NCI-H2196 treated with DMSO at 0.1 percent for 48 hours (cell line): ENCODE data around the gene NFE2L3.
"Not testable (repeated sequence)": the region's sequence is repeated elsewhere in the genome, so short reads cannot be mapped to it uniquely, and the experiment has no call there.

Experiments
- DNase-seq: peaks from one replicate; lab custom pipeline; 2025; ENCODE audit not compliant: unreplicated experiment; lab: John Stamatoyannopoulos, UW

NFE2L3 gene

DNA sequence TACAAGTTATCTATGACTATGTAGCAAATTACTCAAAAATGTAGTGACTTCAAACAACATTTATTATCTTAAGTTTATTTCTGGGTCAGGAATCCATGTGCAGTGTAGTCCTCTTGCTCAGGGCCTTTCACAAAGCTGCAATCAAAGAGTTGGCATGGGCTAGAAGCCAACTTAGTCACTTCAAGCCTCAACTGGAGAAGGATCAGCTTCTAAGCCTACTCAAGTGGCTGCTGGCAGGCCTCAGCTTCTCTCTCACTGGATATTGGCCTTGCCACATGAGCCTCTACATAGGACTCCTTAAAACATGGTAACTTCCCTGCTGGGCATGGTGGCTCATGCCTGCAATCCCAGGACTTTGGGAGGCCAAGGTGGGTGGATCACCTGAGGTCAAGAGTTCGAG lies 5.0 kb upstream of the NFE2L3 start:
- peak; percentile 15 for DNase-seq

DNA sequence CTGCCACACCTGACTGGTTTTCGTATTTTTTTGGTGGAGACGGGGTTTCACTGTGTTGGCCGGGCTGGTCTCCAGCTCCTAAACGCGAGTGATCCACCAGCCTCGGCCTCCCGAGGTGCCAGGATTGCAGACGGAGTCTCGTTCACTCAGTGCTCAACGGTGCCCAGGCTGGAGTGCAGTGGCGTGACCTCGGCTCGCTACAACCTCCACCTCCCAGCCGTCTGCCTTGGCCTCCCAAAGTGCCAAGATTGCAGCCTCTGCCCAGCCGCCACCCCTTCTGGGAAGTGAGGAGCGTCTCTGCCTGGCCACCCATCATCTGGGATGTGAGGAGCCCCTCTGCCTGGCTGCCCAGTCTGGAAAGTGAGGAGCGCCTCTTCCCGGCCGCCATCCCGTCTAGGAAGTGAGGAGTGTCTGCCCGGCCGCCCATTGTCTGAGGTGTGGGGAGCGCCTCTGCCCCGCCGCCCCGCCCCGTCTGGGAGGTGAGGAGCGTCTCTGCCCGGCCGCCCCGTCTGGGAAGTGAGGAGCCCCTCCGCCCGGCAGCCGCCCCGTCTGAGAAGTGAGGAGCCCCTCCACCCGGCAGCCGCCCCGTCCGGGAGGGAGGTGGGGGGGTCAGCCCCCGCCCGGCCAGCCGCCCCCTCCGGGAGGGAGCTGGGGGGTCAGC lies 4.2 kb upstream of the NFE2L3 start:
- not testable (repeated sequence) for DNase-seq

DNA sequence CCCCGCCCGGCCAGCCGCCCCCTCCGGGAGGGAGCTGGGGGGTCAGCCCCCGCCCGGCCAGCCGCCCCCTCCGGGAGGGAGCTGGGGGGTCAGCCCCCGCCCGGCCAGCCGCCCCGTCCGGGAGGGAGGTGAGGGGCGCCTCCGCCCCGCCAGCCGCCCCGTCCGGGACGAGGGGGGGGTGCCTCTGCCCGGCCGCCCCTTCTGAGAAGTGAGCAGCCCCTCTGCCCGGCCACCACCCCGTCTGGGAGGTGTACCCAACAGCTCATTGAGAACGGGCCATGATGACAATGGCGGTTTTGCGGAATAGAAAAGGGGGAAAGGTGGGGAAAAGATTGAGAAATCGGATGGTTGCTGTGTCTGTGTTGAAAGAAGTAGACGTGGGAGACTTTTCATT lies 3.7 kb upstream of the NFE2L3 start:
- not testable (repeated sequence) for DNase-seq

GRCh38 chr7:26149391-26149977 lies 2.5 kb upstream of the NFE2L3 start:
- DNase-seq: no peak

DNA sequence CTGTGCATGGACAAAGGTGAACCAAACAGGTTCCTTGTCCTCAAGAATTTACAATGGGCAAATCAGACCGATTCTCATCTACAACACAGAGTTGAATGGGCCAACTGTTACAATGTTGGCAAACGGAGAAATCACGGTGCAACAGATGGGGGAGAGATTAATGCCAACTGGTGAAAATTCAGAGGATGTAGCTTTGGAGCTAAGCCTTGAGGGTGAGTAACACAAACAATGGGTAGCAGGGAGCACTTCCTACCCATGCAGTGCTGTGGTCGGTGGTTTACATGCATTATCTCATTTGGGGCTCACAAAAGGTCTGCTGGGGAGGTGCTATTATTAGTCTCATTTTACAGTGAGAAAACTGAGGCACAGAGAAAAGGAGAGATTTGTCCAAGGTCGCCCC lies 902 bp upstream of the NFE2L3 start:
- no peak for DNase-seq

GRCh38 chr7:26151650-26151952 lies 397 bp upstream of the NFE2L3 start:
- DNase-seq: no peak

- DNase-seq: not testable (repeated sequence)
These were observed 813 bp downstream of the NFE2L3 start for GRCh38 chr7:26152782-26153240.

GRCh38 chr7:26153241-26153822 lies 1.3 kb downstream of the NFE2L3 start:
- DNase-seq: no peak

DNA sequence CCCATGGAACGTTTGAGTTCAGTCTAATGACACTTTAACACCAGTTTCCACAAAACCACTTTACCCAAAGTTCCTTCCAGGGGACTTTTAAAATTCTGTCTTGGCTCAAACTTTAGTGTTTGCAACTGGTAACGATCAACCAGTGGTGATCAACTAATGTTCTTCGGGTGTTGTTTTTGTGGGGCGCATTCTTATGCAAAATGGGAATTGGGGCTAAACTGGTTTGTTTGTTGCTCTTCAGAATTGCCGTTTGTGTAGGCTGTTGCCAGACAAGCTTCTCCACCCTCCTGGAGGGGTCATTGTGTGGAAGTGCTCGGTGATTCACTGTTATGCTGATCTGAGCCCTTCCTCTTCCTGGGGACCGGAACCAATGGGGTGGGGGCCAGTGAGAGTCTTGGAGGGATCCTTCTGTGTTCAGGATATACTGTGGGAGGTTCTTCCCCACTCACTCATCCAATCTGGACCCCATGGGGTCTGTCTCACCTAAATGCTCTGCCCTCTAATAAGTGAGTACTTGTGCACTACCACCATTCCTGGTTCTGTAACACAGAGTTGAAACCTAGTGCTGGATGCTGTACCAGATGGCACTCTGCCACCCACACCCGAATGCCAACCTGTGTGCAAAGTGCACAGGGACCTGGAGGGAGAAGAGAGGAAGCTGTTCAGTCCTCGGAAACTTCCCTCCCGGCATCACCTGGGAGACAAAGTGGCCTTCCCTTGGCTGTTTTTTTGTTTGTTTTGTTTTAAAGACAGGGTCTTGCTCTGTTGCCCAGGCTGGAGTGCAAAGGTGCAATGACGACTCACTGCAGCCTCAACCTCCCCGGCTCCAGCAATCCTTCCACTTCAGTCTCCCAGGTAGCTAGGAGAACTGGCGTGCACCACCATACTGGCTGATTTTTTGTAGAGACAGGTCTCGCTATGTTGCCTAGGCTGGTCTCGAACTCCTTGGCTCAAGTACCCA lies 2.1 kb downstream of the NFE2L3 start:
- no peak for DNase-seq

GRCh38 chr7:26155531-26156375 lies 3.8 kb downstream of the NFE2L3 start:
- DNase-seq: no peak

DNA sequence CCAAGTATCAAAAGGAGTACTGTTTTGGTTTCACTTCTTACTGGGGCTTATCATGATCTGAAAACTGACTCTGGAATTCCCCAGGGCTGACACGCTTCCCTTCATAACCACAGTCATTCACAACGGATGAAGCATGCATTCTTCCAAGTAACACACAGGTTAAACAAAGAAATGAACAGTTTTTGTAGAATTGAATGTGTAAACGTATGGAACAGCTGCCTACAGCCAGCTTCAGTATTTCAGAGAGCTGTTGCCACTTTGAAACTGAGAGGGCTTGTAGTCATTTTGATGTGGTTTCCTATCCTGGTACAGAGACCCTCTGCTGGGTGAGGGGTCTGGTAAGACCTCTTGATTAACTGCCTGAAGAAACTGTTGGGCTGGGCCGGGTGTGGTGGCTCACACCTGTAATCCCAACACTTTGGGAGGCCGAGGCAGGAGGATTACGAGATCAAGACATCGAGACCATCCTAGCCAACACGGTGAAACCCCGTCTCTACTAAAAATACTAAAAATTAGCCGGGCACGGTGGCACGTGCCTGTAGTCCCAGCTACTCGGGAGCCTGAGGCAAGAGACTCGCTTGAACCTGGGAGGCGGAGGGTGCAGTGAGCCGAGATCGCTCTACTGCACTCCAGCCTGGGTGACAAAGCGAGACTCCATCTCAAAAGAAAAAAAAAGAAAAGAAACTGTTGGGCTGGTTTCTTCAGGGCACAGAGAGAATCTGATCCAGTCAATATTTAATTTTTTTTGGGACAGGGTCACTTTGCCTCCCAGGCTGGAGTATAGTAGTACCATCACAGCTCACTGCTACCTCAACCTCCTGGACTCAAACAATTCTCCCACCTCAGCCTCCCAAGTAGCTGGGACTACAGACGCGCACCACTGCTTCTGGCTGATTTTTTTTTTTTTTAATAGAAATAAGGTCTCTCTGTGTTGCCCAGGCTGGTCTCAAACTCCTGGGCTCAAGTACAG lies 4.7 kb downstream of the NFE2L3 start:
- peak; percentile 24 for DNase-seq

DNA sequence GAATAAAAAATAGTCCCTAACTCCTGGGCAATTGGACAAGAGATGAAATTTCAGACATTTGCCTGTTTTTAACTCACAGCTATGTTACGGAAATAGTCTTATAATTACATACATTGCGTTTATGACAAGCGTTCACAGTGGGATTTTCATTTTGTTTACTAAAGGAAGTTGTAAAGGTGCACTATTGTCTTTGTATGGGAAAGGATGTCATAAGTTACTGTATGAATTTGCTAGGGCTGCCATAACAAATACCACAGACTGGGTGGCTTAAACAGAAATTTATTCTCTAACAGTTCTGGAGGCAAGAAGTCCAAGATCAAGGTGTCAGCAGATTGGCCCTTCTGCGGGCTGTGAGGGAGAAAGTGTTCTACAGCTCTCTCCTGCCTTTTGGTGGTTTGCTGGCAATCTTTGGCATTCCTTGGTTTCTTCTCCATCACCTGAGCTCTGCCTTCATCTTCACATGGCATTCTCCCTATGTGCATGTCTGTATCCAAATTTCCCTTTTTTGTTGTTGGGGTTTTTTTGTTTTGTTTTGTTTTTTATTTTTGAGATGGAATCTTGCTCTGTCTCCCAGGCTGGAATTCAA lies 5.6 kb downstream of the NFE2L3 start:
- no peak for DNase-seq

- no peak for DNase-seq
These were observed 7.2 kb downstream of the NFE2L3 start for GRCh38 chr7:26159243-26159642.

- DNase-seq: no peak
These were observed 8.9 kb downstream of the NFE2L3 start for GRCh38 chr7:26160896-26161295.

- no peak for DNase-seq
These were observed 10.4 kb downstream of the NFE2L3 start for GRCh38 chr7:26162431-26162830.

DNA sequence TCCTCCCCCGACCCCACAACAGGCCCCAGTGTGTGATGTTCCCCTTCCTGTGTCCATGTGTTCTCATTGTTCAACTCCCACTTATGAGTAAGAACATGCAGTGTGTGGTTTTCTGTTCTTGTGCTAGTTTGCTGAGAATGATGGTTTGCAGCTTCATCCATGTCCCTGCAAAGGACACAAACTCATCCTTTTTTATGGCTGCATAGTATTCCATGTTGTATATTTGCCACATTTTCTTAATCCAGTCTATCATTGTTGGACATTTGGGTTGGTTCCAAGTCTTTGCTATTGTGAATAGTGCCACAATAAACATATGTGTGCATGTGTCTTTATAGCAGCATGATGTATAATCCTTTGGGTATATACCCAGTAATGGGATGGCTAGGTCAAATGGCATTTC lies 11.8 kb downstream of the NFE2L3 start:
- not testable (repeated sequence) for DNase-seq

DNA sequence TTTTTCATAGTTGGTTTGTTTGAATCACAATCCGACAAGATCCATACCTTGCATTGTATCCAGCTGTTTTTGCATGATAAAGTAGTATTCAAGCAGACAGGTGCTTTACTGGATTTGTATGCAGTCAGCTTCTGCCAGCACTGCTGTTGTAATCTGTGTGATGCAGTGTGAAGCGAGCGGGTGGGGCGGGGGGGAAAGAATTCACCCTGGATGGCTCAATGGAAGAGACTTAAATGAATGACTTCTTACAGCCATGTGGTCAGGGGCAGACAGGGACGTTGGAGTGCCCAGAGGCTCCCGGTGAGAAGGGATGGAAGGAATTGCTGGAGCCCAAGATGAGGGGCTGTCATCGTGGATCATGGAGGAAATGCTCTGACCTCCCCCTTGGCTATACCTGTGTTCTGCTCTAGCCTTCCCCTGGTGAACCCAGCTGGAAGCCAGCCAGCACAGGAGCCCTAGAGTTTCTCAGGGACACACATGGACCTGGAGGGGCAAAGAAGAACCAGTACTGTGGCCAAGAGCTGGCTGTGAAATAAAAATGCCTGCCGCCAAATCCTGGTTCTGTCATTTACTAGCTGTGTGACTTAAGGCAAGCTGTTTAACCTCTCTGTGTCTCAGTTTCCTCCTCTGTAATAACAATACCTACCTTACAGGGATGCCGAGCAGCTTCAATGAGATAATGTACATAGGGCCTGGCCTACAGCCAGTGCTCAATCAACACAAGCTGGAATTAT lies 14.1 kb downstream of the NFE2L3 start:
- no peak for DNase-seq

GRCh38 chr7:26166684-26167266 lies 14.8 kb downstream of the NFE2L3 start:
- no peak for DNase-seq
